ENCODE results near the gene TMPO.

- TF ChIP-seq CTCF (IDR thresholded peaks at IDR 0.05) (no peak), POLR2A (IDR thresholded peaks at IDR 0.05) (no peak), POLR2AphosphoS5 (IDR thresholded peaks at IDR 0.05) (no peak)
Observed at GRCh38 chr12:98579347-98579746, 64.0 kb downstream of the TMPO start.
